ENCODE data around the gene ELOA.

ELOA gene

DNA sequence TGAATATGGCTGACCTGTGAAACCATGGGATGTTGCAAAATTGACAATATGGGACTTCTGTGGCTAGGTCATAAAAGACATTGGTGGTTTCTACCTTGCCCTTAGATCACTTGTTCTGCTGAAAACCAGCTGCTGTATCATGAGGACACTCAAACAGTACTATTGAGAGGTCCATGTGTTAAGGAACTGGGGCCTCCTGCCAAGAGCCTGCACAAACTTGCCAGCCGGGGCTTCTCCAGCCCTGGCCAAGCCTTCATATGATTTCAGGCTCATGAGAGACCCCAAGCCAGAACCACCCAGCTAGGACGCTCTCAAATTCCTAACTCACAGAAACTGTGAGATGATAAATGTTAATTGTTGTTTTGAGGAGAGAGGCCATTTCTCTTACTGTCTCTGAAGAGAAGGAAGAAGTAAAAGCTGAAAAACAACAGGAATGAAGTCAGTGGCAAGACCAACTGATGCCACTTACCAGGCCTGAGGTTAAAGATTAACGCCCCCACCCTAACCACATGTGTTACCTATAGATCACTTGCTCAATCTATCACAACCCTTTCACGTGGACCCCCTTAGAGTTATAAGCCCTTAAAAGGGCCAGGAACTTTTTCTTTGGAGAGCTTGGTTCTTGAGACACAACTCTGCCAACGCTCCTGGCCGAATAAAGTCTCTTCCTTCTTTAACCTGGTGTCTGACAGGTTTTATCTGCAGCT lies 31.1 kb downstream of the ELOA start:
- TF ChIP-seq, protein P1, sequence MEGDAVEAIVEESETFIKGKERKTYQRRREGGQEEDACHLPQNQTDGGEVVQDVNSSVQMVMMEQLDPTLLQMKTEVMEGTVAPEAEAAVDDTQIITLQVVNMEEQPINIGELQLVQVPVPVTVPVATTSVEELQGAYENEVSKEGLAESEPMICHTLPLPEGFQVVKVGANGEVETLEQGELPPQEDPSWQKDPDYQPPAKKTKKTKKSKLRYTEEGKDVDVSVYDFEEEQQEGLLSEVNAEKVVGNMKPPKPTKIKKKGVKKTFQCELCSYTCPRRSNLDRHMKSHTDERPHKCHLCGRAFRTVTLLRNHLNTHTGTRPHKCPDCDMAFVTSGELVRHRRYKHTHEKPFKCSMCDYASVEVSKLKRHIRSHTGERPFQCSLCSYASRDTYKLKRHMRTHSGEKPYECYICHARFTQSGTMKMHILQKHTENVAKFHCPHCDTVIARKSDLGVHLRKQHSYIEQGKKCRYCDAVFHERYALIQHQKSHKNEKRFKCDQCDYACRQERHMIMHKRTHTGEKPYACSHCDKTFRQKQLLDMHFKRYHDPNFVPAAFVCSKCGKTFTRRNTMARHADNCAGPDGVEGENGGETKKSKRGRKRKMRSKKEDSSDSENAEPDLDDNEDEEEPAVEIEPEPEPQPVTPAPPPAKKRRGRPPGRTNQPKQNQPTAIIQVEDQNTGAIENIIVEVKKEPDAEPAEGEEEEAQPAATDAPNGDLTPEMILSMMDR (conservative IDR thresholded peaks at IDR 0.05), result no peak
- TF ChIP-seq ZFX (IDR thresholded peaks at IDR 0.05), result no peak

DNA sequence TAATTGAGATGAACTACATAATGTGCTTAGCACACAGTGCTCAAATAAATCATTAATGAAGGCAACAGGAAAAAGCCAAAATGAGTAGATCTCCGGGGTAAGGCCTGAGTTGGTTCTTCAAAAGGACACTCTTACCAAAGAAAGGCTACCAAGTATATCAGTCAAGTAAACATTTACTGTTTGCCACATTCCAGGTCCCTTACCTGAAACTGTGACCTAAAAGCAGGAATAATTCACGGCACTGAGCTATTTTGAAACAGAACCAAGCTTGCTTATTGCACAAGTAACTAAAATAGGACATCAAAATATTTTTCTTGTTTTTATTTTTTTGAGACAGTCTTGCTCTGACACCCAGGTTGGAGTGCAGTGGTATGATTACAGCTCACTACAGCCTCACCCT lies 32.9 kb downstream of the ELOA start:
- TF ChIP-seq ZFX (IDR thresholded peaks at IDR 0.05), result no peak
- TF ChIP-seq, protein P1 (conservative IDR thresholded peaks at IDR 0.05), result no peak
- H3K27ac ChIP-seq, result no peak overlapping the region

More for the DNA sequence above, 31.1 kb downstream of the ELOA start:
- H3K27ac ChIP-seq, result no peak overlapping the region

DNA sequence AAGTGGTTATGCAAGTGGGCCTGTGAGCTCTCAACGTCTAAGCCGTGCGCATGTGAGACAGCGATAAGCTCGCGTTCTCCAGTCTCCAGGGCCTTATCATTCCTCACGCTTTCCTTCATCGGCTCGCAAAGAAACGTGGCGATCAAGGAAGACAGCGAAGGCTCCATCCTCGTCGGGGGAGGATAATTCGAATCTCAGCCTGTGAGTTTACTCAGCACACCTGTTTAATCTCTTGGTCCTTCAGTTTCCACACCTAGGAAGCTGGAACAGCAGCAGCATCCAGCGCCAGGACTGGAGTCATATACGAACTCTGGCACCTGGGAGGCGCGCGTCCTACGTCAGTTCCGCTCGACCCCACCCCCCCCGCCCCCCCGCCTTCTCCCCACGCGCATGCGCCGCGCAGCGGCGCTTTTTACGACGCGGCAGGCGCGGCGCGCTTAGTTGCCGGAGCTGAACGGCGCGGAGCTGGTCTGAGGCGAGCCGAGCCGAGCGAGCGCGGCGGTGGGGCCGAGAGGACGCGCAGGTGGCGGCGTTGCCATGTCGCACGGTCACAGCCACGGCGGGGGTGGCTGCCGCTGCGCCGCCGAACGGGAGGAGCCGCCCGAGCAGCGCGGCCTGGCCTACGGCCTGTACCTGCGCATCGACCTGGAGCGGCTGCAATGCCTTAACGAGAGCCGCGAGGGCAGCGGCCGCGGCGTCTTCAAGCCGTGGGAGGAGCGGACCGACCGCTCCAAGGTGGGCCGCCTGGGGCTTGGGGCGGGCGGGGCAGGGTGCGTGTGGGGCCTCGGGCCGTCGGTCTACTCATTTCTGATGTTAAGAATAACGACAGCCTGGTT lies 34.9 kb downstream of the ELOA start, which contains the start of gene PITHD1:
PITHD1 (plus strand) TSS at position 440 of the 836 bp plus-strand sequence; CDS start at position 538, 98 bp downstream.
- TF ChIP-seq ZFX (IDR thresholded peaks at IDR 0.05), result peak; percentile 89
- TF ChIP-seq, protein P1 (conservative IDR thresholded peaks at IDR 0.05), result no peak
- peak within 1 kb of the TSS; percentile 88 for H3K27ac ChIP-seq

DNA sequence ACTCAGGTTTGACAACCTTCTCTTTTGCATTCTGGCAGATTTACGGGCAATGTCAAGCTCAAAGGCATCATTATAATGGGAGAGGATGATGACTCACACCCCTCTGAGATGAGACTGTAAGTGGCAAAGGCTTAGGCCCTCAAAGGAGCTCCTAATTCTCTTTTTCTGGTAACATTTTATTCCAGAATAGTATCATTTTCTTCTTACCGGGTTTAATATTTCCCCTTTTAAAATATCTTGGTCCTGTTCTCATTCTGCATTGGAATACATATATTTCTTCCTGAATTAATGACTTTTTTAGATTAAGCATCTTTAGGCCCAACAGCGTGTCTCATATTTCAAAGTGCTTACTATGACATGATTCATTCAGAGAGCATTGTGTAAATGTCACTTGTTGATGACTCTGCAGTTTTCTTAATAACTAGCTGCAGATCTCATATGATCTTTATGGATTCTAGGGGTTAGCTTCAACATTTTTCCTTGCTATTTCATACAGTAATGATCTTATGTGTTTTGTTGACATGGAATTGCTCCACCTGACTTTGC lies 36.6 kb downstream of the ELOA start:
- TF ChIP-seq ZFX (IDR thresholded peaks at IDR 0.05), result no peak
- TF ChIP-seq, protein P1 (conservative IDR thresholded peaks at IDR 0.05), result no peak
- H3K27ac ChIP-seq, result no peak overlapping the region

DNA sequence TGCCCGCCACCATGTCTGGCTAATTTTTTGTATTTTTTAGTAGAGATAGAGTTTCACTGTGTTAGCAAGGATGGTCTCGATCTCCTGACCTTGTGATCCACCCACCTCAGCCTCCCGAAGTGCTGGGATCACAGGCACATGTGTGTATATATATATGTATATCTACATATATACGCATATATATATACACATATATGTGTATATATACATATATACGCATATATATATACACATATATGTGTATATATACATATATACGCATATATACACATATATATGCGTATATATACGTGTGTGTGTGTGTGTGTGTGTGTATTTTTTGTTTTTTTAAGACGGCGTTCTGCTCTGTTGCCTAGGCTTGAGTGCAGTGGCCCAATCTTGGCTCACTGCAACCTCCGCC lies 39.9 kb downstream of the ELOA start:
- H3K27ac ChIP-seq, result peak overlapping the region; percentile 28; the same call in 1 of the 2 replicates

DNA sequence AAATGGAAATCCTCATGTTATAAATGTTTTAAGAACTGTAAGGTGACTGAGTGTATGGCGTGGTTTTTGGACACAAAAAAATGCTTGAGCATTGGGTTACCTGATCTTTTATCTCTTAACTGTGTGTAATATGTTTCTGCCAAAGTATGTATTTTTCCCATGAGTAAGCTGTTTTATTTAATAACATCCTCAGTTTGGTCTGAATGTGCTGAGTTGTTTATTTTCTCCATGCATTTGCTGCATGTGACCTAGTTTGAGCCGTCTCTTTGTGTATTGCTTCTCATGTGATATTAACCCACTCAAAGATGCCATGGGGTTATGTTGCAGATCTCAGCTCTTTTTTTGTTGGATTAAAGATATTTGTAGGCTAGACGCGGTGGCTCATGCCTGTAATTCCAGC lies 41.6 kb downstream of the ELOA start:
- peak overlapping the region; percentile 90 for H3K27ac ChIP-seq
- TF ChIP-seq ZFX (IDR thresholded peaks at IDR 0.05), result no peak
- TF ChIP-seq, protein P1 (conservative IDR thresholded peaks at IDR 0.05), result no peak

DNA sequence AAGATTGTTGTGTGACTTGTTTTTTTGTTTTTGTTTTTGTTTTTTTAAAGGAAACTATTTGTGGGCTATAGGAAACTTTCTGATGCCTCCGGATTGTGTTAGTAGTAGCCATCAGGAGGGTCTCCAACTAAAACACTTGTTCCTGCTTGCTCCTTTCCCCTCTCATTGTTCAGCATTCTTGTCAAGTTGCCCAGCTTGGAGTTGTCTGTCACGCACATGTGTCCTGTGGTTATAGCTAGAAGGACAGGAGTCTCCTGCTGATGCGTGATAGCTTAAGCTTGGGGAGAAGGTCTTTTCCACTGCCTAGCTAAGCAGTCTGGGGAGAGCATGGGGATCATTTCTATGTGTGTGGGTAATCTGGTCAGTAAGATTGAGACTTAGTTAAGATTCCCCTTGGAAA lies 44.4 kb downstream of the ELOA start:
- no peak for TF ChIP-seq ZFX (IDR thresholded peaks at IDR 0.05)
- TF ChIP-seq, protein P1 (conservative IDR thresholded peaks at IDR 0.05), result no peak

More for the DNA sequence above, 44.4 kb downstream of the ELOA start:
- no peak overlapping the region for H3K27ac ChIP-seq

Measured in C4-2B (cell line).